Tibial artery (tissue), 4 donors: ENCODE measurements around the gene PPHLN1.

ENCODE experiments used
- DNase-seq, 2 donors: peaks; one replicate each; pipeline ENCODE4 v3.0.0-alpha.2; 2019
- H3K27ac ChIP-seq, 2 donors: fragments of 200-600 bp; sonication (generic) in 1 of 2; 1 replicate in 1 of 2; 2 replicates in 1 of 2; pipeline ENCODE4 v1.5.1; 2018 to 2019; ENCODE audit warnings: mild to moderate bottlenecking in 1 of 2
- H3K27me3 ChIP-seq, 2 donors: fragments of 200-600 bp; sonication (generic) in 1 of 2; one replicate each; pipeline versions ENCODE4 v1.5.1 to v1.6.0; 2016 to 2019
- H3K36me3 ChIP-seq, 3 donors: fragments of 200-600 bp; sonication (generic) in 2 of 3; one replicate each; pipeline ENCODE4 v1.5.1; 2016 to 2019; ENCODE audit warnings: mild to moderate bottlenecking in 2 of 3
- H3K4me1 ChIP-seq, 4 donors: fragments of 200-600 bp; sonication (generic) in 2 of 4; 1 replicate in 3 of 4; 2 replicates in 1 of 4; pipeline ENCODE4 v1.5.1; 2016 to 2019
- H3K4me3 ChIP-seq, 2 donors: fragments of 200-600 bp; sonication (generic) in 1 of 2; 1 replicate in 1 of 2; 2 replicates in 1 of 2; pipeline ENCODE4 v1.5.1; 2018 to 2019; ENCODE audit warnings: mild to moderate bottlenecking in 2 of 2
- H3K9me3 ChIP-seq, 3 donors: fragments of 200-600 bp; sonication (generic) in 1 of 3; one replicate each; pipeline ENCODE4 v1.5.1; 2016 to 2019
- intact Hi-C: fragments of 100-400 bp; cut with DNase I; formaldehyde crosslinking; loops from one replicate; pipeline ENCODE4 v1.15.0; 2023; ENCODE audit warnings: low total_unique reads
- TF ChIP-seq, protein P1 (sequence below), 2 experiments: fragments of 200-600 bp in 1 of 2; fragments of 450-650 bp in 1 of 2; IDR thresholded peaks; one replicate each; pipeline ENCODE4 v1.5.1; 2017 to 2019; ENCODE audit warnings: antibody characterized with exemption in 2 of 2, mild to moderate bottlenecking in 1 of 2, moderate library complexity in 1 of 2

The PPHLN1 gene, protein sequence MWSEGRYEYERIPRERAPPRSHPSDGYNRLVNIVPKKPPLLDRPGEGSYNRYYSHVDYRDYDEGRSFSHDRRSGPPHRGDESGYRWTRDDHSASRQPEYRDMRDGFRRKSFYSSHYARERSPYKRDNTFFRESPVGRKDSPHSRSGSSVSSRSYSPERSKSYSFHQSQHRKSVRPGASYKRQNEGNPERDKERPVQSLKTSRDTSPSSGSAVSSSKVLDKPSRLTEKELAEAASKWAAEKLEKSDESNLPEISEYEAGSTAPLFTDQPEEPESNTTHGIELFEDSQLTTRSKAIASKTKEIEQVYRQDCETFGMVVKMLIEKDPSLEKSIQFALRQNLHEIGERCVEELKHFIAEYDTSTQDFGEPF

DNA sequence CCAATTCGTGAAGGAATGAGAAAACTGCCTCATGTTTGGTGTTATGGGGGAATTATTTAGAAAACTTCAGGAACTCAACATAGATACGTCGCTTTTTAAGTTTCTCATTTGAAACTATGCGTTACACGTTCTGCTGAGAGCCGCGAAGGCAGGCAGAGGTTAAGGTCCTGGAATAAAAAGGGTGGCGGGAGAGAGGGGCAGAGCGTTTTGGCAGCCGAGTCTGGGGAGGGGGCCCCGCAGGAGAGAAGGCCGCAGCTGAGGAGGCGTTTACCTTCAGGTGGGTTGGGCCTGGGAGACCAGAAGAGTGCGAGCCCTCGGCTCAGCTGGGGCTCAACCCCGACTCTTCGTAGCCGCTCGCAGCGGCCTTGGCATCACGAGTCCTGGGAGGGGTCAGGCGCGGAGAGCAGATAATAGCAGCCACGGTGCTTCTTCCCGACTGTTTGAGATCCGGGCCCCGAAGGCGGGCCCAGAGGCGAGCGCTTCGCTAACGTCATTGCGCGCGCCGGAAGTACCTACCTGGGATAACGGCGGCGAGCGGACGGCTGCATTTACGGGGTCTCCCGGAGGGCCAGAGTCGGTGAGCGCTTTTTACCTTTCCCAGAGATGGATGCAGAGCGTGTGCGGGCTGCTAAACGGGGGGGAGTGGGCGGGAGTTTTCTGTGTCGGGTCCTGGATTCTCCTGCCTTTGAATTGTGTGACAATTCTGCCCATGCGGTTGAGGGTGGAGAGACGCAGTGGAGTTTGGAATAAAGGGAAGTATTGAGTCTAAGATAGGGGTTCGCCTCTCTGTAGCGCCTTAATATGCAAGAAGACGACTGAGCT, at the start of gene PPHLN1, which contains the start of gene ZCRB1:
PPHLN1 (plus strand) TSS at position 515 of the 822 bp plus-strand sequence. CDS start 9,736 bp downstream, outside the sequence.
ZCRB1 (minus strand) TSS at position 442 of the 822 bp plus-strand sequence. CDS start 1,992 bp downstream, outside the sequence.
- Histone ChIP-seq H3K9me3 (no peaks in the 10 kb centered on the region), H3K4me3 (peak within 1 kb of the TSS; percentile 62 to 76), H3K4me1 (peaks cover 0 to 31% (median 21%) of the 10 kb centered on the region in 4 donors), H3K27me3 (no peaks in the 10 kb centered on the region), H3K27ac (peak within 1 kb of the TSS; percentile 84 to 90), H3K36me3 (peaks cover 0 to 22% (median 0%) of the 10 kb centered on the region in 3 donors)
- DNase-seq, result peak; percentile 84 to 87
- TF ChIP-seq, protein P1, sequence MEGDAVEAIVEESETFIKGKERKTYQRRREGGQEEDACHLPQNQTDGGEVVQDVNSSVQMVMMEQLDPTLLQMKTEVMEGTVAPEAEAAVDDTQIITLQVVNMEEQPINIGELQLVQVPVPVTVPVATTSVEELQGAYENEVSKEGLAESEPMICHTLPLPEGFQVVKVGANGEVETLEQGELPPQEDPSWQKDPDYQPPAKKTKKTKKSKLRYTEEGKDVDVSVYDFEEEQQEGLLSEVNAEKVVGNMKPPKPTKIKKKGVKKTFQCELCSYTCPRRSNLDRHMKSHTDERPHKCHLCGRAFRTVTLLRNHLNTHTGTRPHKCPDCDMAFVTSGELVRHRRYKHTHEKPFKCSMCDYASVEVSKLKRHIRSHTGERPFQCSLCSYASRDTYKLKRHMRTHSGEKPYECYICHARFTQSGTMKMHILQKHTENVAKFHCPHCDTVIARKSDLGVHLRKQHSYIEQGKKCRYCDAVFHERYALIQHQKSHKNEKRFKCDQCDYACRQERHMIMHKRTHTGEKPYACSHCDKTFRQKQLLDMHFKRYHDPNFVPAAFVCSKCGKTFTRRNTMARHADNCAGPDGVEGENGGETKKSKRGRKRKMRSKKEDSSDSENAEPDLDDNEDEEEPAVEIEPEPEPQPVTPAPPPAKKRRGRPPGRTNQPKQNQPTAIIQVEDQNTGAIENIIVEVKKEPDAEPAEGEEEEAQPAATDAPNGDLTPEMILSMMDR (IDR thresholded peaks at IDR 0.05), result no peak
- intact Hi-C loops, result no loop called here

DNA sequence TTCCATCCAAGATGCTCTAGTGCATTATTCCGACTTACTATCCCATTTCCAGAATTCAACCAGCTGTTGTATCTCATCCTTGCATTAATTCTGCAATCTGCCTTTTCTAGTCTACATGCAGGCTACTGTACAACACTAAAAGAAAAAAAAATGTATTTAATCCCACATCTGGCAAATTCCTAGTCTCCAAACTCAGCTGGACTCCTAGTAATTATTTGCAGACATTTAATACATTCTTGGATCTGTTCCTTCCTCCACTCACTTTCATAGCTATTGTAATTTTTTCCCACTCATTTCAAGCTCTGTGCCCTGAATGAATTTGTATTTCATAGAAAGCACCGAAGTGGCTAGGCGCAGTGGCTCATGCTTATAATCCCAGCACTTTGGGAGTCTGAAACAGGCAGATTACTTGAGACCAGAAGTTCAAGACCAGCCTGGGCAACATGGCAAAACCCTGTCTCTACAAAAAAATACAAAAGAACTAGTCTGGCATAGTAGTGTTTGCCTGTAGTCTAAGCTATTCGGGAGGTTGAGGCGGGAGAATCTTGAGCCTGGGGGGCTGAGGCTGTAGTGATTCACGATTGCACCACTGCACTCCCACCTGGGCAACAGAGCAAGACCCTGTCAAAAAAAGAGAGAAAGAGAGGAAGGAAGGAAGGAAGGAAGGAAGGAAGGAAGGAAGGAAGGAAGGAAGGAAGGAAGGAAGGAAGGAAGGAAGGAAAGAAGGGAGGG, 48.4 kb upstream of the PPHLN1 start:
- intact Hi-C loops, result no loop called here

DNA sequence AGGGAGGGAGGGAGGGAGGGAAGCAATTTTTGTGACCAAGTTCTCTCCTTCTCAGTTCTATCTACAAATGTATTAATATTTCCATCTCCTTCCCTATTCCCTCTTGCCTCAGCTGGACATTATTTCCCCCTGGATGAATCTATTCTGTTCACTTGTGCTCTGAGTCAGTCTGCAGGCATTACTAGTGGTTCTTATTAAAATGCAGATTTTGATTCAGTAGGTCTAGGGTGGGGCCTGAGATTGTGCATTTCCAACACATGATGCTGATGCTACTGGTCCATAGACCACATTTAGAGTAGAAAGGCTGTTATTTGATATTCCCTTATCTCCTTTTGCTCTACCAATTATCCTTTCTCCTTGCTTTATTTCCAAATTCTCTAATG, 47.8 kb upstream of the PPHLN1 start:
- no peak overlapping the region for H3K27ac ChIP-seq
- no peaks in the 10 kb centered on the region for H3K36me3 ChIP-seq
- H3K27me3 ChIP-seq, result no peaks in the 10 kb centered on the region
- intact Hi-C loops, result no loop called here
- no peak for DNase-seq
- TF ChIP-seq, protein P1 (IDR thresholded peaks at IDR 0.05), result no peak
- no peaks in the 10 kb centered on the region for H3K4me1 ChIP-seq
- H3K4me3 ChIP-seq, result no peak overlapping the region
- no peaks in the 10 kb centered on the region for H3K9me3 ChIP-seq

More for the DNA sequence above, 48.4 kb upstream of the PPHLN1 start:
- Histone ChIP-seq H3K4me1 (no peaks in the 10 kb centered on the region), H3K9me3 (no peaks in the 10 kb centered on the region), H3K27ac (no peak overlapping the region), H3K4me3 (no peak overlapping the region), H3K36me3 (no peaks in the 10 kb centered on the region), H3K27me3 (no peaks in the 10 kb centered on the region)
- DNase-seq, result no peak
- TF ChIP-seq, protein P1 (IDR thresholded peaks at IDR 0.05), result no peak

DNA sequence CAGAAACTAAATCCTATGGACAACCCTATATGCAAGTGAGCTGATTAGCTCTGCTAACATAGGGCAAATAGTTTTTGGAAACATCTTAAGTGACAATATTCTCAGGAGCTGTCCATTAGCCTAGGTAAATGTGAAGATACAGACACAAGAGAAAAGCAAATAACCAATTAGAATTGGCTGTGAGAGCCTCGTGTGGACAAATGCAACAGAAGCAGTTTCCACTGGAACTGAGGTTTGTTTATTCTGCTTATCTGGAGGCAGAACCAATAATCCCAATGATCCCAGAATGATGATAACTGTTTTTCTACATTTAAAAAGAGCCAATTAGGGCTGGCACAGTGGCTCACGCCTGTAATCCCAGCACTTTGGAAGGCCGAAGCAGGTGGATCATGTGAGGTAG, 44.7 kb upstream of the PPHLN1 start:
- no peak for DNase-seq
- H3K4me1 ChIP-seq, result no peaks in the 10 kb centered on the region
- no peak overlapping the region for H3K4me3 ChIP-seq
- no peaks in the 10 kb centered on the region for H3K9me3 ChIP-seq
- TF ChIP-seq, protein P1 (IDR thresholded peaks at IDR 0.05), result no peak
- intact Hi-C loops, result no loop called here
- no peaks in the 10 kb centered on the region for H3K36me3 ChIP-seq
- H3K27me3 ChIP-seq, result no peaks in the 10 kb centered on the region
- H3K27ac ChIP-seq, result no peak overlapping the region

DNA sequence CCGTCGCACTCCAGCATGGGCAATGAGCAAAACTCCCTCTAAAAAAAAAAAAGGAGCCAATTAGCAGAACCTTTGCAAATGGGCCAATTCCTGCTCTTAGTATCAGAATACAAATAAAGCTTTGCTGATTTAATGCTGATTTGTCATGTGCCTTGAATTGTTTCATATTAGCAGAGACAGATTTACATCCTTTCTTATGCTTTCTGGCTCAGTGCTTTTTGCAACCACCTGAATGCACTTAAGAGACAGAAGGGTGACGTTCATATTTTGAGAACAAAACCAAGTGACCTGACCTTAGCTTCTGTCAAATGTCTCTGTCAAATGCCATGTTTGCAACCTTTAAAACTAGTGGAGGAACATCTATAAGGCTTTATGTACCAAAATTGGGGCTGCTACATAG, 44.1 kb upstream of the PPHLN1 start:
- H3K4me3 ChIP-seq, result no peak overlapping the region
- no peaks in the 10 kb centered on the region for H3K9me3 ChIP-seq
- DNase-seq, result no peak
- H3K36me3 ChIP-seq, result no peaks in the 10 kb centered on the region
- no peaks in the 10 kb centered on the region for H3K27me3 ChIP-seq
- H3K4me1 ChIP-seq, result no peaks in the 10 kb centered on the region
- no peak overlapping the region for H3K27ac ChIP-seq
- intact Hi-C loops, result no loop called here
- TF ChIP-seq, protein P1 (IDR thresholded peaks at IDR 0.05), result no peak
